PC-9 (cell line): ENCODE data around the gene CAMTA1. TPM values are rescaled to one million over a fixed set of nuclear protein-coding genes. Genes with fewer than 3 reads are reported as not detected.

Experiments
- BruUV-seq: library from RNA; stranded (reverse); fragments of 400-500 nt; replicated peaks from 2 replicates; lab custom pipeline; 2021; lab: Mats Ljungman, UMichigan
- CTCF ChIA-PET: fragments of 300-600 bp; sonication (Branson Sonifier 250); formaldehyde crosslinking; loops from one replicate; lab custom pipeline; 2022; ENCODE audit warnings: antibody characterized with exemption; lab: Charles Lee
- POLR2A ChIA-PET: fragments of 300-600 bp; sonication (Branson Sonifier 250); formaldehyde crosslinking; loops from one replicate; lab custom pipeline; 2022; ENCODE audit warnings: antibody characterized with exemption; ENCODE audit not compliant: unreplicated experiment; lab: Charles Lee
- DNase-seq, 2 experiments: peaks; one replicate each; pipeline versions ENCODE4 v3.0.0 to v3.0.0-alpha.2; 2015 to 2022; ENCODE audit warnings: mixed read lengths in 1 of 2
- H2AFZ ChIP-seq: fragments of 200-600 bp; sonication (generic); 2 replicates; pipeline ENCODE4 v1.8.1; 2017; ENCODE audit warnings: antibody characterized with exemption
- H3F3A ChIP-seq: fragments of 200-600 bp; sonication (generic); 2 replicates; pipeline ENCODE4 v1.8.1; 2017; ENCODE audit warnings: antibody characterized with exemption, mild to moderate bottlenecking, low read depth; ENCODE audit not compliant: insufficient read depth
- H3K27ac ChIP-seq: fragments of 200-600 bp; sonication (generic); 2 replicates; pipeline ENCODE4 v1.6.1; 2016; ENCODE audit warnings: mixed run types
- H3K27me3 ChIP-seq: fragments of 200-600 bp; sonication (generic); 2 replicates; pipeline ENCODE4 v1.6.1; 2016; ENCODE audit warnings: low read depth, mixed run types; ENCODE audit not compliant: insufficient read depth
- H3K36me3 ChIP-seq: fragments of 200-600 bp; sonication (generic); 2 replicates; pipeline ENCODE4 v1.6.1; 2016; ENCODE audit warnings: low read depth, mixed run types
- H3K4me1 ChIP-seq: fragments of 200-600 bp; sonication (generic); replicated peaks from 2 replicates; pipeline ENCODE4 v1.6.1; 2016; ENCODE audit warnings: mixed run types; ENCODE audit not compliant: insufficient read depth
- H3K4me2 ChIP-seq: fragments of 200-600 bp; sonication (generic); 2 replicates; pipeline ENCODE4 v1.6.1; 2017; ENCODE audit warnings: mixed run types
- H3K4me3 ChIP-seq: fragments of 200-600 bp; sonication (generic); 2 replicates; pipeline ENCODE4 v1.6.1; 2016; ENCODE audit warnings: mixed run types
- H3K79me2 ChIP-seq: fragments of 200-600 bp; sonication (generic); 2 replicates; pipeline ENCODE4 v1.6.1; 2017; ENCODE audit warnings: low read depth, mixed run types
- H3K9me2 ChIP-seq: fragments of 200-600 bp; sonication (generic); 2 replicates; pipeline ENCODE4 v1.8.1; 2017; ENCODE audit warnings: mild to moderate bottlenecking; ENCODE audit not compliant: insufficient read depth
- H3K9me3 ChIP-seq: fragments of 200-600 bp; sonication (generic); 2 replicates; pipeline ENCODE4 v1.8.1; 2016; ENCODE audit warnings: low read depth; ENCODE audit not compliant: insufficient read depth
- H4K20me1 ChIP-seq: fragments of 200-600 bp; sonication (generic); 2 replicates; pipeline ENCODE4 v1.8.1; 2017; ENCODE audit not compliant: insufficient read depth
- EZH2 ChIP-seq: fragments of 200-600 bp; sonication (generic); IDR thresholded peaks from 2 replicates; pipeline ENCODE4 v1.8.0; 2017; ENCODE audit warnings: antibody characterized with exemption, low read depth
- intact Hi-C: fragments of 100-400 bp; cut with micrococcal nuclease; formaldehyde crosslinking; loops from one replicate; pipeline ENCODE4 v1.10.0; 2022; ENCODE audit not compliant: unreplicated experiment
- total RNA-seq: library from RNA; stranded (reverse); gene quantifications from 2 replicates; pipeline ENCODE4 v1.2.3, GENCODE V29; 2021
- TF ChIP-seq, protein P1 (sequence below): fragments of 200-600 bp; sonication (generic); conservative IDR thresholded peaks from 2 replicates; pipeline ENCODE4 v1.6.1; 2017; ENCODE audit warnings: mixed run types, antibody characterized with exemption, mild to moderate bottlenecking, moderate library complexity

CAMTA1 gene
- total RNA-seq, 1 experiment from 2014 or later = 72.3 TPM

DNA sequence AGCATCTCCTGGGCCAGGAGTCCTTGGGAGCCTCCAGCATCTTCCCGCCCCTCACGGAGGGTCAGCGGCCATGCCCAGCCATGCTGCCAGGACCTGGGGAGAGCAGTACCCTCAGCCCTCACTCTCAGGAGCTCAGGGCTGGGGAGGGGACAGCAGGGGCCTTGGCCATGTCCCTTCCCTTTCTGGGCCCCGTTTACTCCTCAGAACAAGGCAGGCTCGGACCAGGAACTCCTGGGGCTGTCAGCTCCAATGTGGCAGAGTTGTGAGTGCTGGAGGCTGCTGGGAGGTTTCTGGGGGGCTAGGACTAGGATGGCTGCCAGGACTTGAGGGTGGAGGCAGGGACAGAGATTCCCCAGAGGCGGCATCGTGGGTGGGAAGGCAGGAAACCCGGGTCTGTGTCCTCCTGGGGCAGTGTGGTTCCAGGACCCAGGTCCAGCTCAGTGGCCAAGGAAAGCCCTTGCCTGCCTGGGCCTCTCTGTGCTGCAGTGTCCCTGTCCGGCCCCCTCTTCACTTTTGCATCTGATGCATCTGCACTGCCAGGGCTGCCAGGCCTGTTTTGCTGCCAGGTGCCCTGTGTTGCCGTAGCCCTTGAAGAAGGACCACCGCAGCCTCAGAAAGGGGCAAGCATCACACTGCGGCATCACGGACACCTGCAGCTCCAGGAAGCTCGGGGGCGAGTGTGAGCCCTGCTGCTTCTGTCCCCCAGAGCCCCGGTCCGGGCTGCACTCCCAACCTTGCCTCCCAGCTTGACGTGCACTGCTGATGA lies 223.9 kb downstream of the CAMTA1 start:
- Histone ChIP-seq H3K4me3 (no peak overlapping the region), H3K79me2 (no peaks in the 10 kb centered on the region), H2AFZ (no peak overlapping the region), H3K4me2 (no peak overlapping the region), H3K27me3 (peaks cover 89% of the 10 kb centered on the region), H3K36me3 (no peaks in the 10 kb centered on the region), H3K27ac (no peak overlapping the region), H3F3A (no peaks in the 10 kb centered on the region), H3K9me3 (no peaks in the 10 kb centered on the region), H4K20me1 (no peaks in the 10 kb centered on the region), H3K9me2 (no peaks in the 10 kb centered on the region), H3K4me1 (no peaks in the 10 kb centered on the region)
- CTCF ChIA-PET = no interaction called here
- TF ChIP-seq, protein P1, sequence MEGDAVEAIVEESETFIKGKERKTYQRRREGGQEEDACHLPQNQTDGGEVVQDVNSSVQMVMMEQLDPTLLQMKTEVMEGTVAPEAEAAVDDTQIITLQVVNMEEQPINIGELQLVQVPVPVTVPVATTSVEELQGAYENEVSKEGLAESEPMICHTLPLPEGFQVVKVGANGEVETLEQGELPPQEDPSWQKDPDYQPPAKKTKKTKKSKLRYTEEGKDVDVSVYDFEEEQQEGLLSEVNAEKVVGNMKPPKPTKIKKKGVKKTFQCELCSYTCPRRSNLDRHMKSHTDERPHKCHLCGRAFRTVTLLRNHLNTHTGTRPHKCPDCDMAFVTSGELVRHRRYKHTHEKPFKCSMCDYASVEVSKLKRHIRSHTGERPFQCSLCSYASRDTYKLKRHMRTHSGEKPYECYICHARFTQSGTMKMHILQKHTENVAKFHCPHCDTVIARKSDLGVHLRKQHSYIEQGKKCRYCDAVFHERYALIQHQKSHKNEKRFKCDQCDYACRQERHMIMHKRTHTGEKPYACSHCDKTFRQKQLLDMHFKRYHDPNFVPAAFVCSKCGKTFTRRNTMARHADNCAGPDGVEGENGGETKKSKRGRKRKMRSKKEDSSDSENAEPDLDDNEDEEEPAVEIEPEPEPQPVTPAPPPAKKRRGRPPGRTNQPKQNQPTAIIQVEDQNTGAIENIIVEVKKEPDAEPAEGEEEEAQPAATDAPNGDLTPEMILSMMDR = no peak
- no peak for TF ChIP-seq EZH2
- POLR2A ChIA-PET = no interaction called here
- no TSS peak for BruUV-seq
- intact Hi-C loops = no loop called here
- no peak for DNase-seq

DNA sequence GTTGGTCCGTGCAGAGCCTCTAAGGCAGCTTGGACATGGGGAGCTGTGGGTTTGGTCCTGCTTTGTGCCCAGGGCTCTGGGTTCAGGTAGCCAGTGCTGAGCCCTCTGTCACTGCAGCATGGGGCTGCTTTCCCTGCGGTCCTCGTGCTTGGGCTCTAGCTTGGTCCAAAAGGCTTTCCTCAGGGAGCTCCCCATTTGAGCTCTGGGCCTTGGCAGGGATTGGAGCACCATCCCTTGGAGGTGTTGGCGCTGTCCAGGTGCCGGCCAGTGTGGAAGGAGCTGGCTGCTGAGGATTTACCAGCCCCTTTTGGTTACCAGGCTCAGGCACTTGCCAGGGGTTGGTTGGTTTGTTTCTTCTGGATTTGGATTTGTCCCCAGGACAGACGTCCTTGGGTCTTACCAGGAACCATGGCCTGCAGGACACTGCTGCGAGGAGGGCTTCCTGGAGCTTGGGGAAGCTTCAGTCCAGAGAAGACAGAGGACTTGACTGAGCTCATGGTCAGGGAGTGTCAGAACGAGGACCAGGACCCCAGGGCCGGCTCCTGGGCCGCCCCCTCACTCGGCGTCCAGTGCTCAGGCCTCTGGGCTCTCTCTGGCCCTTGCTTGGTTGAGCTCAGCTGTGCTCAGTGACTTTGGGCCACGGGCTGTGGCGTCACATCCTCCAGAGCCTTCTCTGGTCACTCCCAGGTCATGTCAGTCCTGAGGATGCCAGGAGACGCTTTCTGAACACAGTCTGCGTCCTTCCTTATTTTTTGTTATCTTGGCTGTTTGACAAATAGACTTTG lies 224.7 kb downstream of the CAMTA1 start:
- Histone ChIP-seq H3K27ac (no peak overlapping the region), H3K9me3 (no peaks in the 10 kb centered on the region), H2AFZ (no peak overlapping the region), H3K27me3 (peaks cover 90% of the 10 kb centered on the region), H3K4me3 (no peak overlapping the region), H3K36me3 (no peaks in the 10 kb centered on the region), H3K9me2 (no peaks in the 10 kb centered on the region), H3K4me1 (no peaks in the 10 kb centered on the region), H4K20me1 (no peaks in the 10 kb centered on the region), H3K4me2 (no peak overlapping the region), H3K79me2 (no peaks in the 10 kb centered on the region), H3F3A (no peaks in the 10 kb centered on the region)
- CTCF ChIA-PET = no interaction called here
- no TSS peak for BruUV-seq
- DNase-seq = no peak
- TF ChIP-seq, protein P1 = no peak
- TF ChIP-seq EZH2 = no peak
- intact Hi-C loops = no loop called here
- POLR2A ChIA-PET = interaction anchor here (0.5 kb wide), 1 partner anchor 401 kb away, joined by 4 read pairs; no protein-coding TSS in a partner anchor

DNA sequence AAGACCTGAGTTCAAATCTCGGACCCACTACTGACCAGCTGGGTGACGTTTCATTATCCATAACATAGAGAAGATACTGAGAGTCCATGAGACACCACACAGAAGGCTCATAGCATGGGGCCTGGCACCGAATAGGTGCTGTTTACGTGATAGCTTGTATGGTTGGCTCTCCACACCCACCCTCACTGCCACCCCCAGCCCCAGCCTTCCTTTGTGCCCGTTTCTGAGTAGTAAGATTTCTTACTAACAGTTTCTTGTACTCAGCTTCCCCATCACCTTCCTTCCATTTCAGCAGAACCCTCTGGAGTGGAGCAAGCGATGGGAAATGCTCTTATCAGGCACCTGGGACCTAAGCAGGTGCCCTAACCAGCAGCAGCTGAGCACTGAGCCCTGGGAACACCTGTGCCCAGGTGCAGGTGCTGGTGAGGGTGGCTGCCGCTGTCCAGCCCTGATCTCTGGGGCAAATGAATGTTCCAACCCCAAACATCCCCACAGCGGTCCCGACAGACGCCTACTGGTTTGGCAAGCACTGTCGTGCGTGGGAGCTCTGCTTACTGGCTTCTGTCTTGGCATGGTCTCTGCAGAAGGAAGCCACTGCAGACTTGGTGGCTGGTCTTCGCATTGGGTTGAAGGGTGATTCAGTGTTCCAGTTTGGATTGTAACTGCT lies 225.4 kb downstream of the CAMTA1 start:
- BruUV-seq = no TSS peak
- Histone ChIP-seq H3K4me2 (no peak overlapping the region), H3F3A (no peaks in the 10 kb centered on the region), H3K9me2 (no peaks in the 10 kb centered on the region), H2AFZ (no peak overlapping the region), H3K27ac (no peak overlapping the region), H3K27me3 (peaks cover 92% of the 10 kb centered on the region), H3K36me3 (no peaks in the 10 kb centered on the region), H3K4me1 (no peaks in the 10 kb centered on the region), H3K4me3 (no peak overlapping the region), H3K79me2 (no peaks in the 10 kb centered on the region), H4K20me1 (no peaks in the 10 kb centered on the region), H3K9me3 (no peaks in the 10 kb centered on the region)
- intact Hi-C loops = no loop called here
- DNase-seq = no peak
- TF ChIP-seq EZH2 = no peak
- TF ChIP-seq, protein P1 = no peak
- ChIA-PET POLR2A (no interaction called here), CTCF (no interaction called here)
